HG02623 (cell line): Measurements from ENCODE around the gene EML6.

Source experiments
- ATAC-seq: cut with Tn5 transposase; IDR thresholded peaks from one replicate; pipeline ENCODE4 v1.9.1; 2021; ENCODE audit warnings: moderate library complexity; ENCODE audit not compliant: unreplicated experiment

The EML6 gene

GRCh38 chr2:54902763-54903162 lies 179.3 kb downstream of the EML6 start:
- no peak for ATAC-seq

DNA sequence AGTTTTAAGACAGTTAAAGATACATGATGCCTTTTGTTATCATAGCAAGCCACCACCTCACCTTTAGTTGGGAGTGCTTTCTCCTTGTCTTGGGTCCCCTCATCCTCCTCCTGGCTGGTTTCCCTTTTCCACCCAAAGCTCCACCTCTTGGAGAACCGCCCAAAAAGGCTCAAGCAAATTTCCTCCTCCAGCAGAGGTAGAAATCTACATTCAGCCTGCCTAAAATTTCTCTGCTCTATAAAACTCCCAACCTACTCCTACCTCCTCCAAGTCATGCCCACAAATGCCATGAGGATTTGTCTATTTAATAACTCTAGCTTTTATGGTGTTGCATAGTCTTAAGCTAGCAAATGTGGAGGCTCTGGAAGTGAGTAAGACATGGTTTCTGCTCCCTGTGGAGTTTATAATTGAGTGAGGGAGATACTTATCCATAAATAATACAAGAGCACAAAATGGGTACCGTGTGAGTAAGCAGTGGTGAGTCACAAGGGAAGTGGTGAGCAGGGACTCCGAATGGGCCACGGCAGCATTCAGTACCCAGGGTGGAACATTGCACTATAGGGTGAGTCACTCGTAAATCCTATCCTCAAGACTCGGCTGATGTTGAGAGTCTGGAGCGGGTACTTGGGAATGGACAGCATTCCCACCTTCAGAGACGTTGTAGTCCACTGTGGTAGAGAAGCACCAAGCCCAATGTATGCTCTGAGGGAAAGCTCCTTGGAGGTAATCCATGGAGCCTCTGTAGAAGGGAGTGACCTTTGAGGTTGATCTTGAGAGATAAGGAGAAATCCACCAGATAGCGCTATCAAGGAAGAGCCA lies 180.5 kb downstream of the EML6 start:
- ATAC-seq = no peak

DNA sequence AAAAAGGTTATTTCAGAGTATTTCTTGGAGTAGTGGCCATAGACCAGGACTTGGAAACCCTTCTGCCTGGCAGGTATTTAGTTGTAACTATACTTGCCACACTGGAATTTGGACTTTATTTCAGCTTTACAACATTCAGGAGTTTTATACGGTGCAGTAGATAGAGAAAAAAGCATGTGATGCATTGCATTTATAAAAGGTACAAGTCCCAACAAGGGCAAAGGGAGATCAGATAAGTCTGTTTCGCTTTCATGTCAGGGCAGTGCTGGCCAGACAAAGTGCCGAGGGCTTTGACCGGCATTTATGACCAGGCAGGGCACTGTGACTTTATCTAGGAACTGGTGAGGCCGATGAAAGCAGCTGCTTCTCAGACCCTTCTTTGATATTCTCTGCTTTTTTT lies 181.4 kb downstream of the EML6 start:
- ATAC-seq = no peak

DNA sequence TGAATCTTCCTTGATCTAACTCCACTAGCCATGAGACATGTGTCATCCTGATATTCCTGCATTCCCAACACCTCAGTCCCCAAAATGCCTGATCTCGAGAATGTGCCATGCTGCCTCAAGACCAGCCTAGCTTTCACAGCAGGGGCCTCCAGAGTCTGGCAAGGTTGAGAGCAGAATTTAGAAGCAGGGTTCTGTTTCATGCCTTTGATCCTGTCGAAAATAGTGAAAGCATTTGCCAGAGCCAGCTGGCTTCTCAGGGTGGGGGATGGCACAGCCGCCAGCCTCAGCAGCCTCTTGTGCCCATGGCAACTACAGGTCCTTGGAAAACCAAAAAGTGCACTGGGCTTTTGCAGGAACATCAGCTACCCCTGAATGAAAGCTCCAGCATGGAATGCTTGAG lies 183.3 kb downstream of the EML6 start:
- ATAC-seq = no peak

- no peak for ATAC-seq
Measured at GRCh38 chr2:54907663-54908062, 184.2 kb downstream of the EML6 start.

DNA sequence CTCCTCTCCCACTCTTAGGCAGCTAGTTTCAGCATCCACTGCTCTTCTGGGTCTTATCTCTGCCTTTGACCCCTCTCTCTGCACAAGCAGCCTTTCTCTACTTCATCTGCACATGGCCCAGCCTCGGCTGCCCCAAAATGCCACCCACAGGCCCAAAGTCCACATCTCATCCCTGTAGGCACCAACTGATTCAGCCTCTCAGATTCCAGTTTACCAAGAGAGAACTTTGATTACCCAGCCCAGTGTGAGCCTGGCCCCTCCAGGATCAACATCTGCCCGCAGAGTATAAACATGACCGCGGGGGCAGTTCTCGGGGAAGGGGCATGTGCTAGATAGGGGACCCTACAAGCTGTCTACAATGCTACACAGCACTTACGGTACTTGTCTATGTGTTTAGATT lies 185.1 kb downstream of the EML6 start:
- no peak for ATAC-seq

DNA sequence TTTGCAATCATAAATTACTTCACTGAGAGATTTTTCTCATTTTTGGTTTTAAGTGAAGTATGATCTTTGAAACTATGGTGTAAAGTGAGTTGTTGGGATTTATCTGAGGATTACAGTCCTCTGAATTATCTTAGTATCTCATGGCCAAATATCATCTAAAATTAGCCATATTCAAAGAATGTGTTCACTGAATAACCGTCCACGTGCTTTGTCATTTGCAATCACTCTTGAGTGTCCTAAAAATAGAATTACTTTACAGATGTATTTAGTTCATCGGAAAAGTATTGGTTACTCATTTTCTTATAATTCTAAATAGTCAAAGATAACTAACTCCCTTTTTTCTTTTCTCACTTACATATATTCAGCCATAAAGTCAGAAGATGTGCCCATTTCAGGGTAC lies 185.5 kb downstream of the EML6 start:
- ATAC-seq = no peak

DNA sequence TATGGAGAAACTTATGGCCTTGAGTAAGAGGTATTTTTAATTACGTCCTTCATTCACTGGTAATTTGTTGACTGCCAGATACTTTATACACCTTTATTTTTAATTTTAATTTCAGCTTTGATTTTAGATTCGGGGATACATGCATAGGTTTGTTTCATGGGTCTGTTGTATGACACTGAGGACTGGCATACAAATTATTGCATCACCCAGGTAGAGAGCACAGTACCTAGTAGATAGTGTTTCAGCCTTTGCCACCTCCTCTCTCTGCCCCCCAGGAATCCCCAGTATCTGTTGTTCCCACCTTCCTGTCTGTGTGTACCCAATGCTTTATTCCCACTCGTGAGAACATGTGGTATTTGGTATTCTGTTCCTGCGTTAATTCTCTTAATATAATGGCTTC lies 188.8 kb downstream of the EML6 start:
- ATAC-seq = no peak

GRCh38 chr2:54912893-54913292 lies 189.4 kb downstream of the EML6 start:
- no peak for ATAC-seq

- ATAC-seq = no peak
Measured at GRCh38 chr2:54914637-54915036, 191.2 kb downstream of the EML6 start.

- no peak for ATAC-seq
Measured at GRCh38 chr2:54915101-54915500, 191.6 kb downstream of the EML6 start.

GRCh38 chr2:54916637-54917036 lies 193.2 kb downstream of the EML6 start:
- ATAC-seq = no peak

DNA sequence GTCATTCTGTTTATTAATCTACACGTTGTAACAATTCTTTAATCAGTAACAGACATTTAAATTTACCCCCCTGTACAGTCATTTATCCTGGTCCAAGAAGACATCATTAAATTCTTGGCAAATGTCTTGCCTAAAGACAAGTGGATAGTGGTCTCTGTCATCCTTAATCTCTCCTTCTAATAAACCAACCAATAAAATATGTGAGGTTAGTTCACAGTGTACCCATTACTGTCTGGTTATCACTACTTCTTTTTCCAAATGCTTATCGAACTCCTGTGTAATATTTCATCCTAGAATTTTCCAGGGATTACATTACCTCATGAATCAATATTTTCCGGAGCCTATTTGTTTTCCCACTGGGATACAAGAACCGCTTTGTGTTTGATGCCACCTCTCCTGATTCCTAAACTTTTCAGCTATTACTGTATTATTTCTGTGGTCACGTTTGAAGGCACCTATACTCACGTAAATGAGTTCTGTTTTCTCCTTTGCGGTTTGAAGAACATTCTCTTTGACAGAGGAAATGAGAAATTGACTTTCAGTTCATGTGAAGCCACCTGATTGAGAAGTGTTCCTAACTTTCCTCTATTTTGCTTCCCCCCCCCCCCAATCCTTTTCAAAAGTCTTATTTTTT lies 195.3 kb downstream of the EML6 start:
- no peak for ATAC-seq

GRCh38 chr2:54920660-54921059 lies 197.2 kb downstream of the EML6 start:
- no peak for ATAC-seq

DNA sequence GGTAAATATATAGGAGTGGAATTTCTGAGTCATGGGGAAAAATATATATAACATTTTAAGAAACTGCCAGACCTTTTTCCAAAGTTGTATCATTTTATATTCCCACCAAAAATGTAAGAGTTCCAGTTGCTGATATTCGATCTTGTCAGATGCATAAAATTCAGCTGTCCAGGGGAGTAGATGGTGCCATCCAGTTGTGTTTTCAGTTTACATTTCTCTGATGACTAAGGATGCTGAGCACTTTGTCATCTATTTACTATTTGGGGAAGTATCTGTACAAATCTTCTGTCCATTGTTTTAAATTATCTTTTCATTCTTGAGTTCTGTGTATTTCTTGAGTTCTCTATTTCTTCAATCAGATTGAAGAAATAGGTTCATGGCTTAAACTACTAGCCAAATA lies 200.7 kb downstream of the EML6 start:
- ATAC-seq = no peak

- ATAC-seq = no peak
Measured at GRCh38 chr2:54925022-54925421, 201.6 kb downstream of the EML6 start.

DNA sequence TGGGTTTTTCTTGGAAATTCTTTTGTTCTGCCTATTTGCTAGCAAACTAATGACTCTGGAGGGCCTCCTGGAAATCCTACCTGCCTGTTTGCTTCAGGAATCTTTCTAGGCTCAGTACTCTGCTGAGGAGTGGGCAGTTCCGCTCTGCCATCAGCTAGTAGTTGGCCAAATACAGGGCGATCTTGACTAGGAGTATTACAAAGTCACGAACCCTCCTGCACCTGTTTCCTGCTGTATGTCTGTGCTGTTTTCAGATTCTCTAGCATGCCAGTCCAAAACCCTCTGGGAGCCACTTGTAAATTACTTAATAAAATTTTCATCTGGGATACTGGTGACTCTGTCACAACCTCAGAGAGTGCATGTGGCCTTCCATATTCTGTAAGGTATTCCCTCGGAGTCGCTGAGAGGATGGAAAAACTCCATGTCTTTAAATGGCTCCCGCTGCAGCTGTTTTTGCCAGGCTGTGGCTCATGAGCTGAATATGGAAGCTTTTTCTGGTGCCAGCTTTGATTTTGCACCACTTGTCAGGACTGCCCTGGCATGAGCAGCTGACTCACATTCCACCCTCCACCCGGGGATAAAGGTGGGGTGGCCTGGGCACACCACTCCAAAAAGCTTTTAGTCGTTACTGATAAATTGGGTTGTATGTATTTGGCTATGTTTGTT lies 203.8 kb downstream of the EML6 start:
- no peak for ATAC-seq

DNA sequence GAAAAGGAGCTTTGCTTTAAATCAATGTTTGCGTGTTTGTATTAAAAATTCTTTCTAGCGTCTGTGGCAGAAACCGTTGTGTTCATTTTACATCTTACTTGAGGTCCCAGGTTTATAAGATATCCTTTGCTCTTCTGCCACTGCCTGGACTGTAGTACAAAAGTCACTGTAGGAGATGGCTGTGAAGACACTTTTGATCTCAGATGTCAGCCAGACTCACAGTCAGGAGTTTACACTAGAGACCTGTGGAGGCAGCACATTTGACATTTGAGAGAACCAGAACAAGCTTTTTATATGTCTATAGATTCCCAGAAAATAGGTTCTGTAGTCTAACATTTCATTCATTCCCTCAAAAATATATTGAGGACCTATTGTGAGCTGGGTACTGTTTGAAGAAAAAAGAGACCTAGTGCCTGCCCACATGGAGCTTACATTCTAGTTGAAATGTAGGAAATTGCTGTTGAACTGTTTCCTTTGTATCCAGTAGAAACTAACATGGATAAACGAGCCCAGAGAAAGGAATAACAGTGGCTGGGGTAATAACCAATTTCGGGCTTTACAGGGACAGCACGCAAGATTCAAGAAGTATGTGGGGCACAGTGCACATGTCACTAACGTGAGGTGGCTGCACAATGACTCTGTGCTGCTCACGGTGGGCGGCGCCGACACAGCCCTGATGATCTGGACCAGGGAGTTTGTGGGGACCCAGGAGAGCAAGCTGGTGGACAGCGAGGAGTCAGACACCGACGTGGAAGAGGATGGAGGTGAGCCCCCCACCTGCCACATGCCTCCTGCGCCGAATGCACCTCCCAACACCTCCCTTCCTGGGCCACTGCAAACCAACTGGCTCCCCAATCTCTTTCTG lies 204.5 kb downstream of the EML6 start:
- no peak for ATAC-seq

DNA sequence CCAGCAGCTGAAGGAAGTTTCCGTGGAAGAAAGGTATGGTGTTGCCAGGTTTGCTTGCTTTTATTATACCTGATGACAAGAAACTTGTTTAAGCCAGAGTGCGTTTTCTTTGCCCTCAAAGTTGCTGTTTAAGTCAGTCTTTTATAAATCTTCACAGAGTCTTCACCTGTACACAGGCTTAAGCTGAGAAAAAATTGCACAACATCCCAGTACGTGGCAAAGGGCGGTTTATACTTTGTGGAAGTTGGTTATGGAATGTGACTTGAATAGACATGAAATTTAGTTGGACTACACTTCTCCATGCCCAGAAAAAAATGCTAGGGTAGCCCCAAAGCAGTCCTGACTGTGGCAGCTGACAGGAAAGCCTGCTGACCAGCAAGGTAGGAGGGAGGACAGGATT lies 205.3 kb downstream of the EML6 start:
- ATAC-seq = no peak

DNA sequence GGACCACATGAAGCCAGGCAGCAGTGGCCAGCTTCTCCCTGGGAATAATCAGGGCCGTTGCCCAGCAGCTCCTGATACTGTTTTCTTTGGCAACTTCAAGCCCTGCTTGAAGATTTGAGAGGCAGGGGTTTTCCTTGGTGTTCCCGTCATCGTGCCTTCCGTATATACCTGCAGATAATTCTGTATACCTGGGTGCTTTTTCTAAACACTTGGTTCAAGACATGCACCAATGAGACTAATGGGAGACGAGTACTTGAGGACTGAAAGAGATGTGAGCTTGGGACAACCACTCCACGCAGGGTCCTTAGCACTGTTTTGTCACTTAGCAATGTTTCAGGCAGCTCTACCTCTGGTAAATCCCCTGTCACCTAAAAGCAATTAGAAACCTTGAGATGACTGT lies 208.0 kb downstream of the EML6 start:
- no peak for ATAC-seq

DNA sequence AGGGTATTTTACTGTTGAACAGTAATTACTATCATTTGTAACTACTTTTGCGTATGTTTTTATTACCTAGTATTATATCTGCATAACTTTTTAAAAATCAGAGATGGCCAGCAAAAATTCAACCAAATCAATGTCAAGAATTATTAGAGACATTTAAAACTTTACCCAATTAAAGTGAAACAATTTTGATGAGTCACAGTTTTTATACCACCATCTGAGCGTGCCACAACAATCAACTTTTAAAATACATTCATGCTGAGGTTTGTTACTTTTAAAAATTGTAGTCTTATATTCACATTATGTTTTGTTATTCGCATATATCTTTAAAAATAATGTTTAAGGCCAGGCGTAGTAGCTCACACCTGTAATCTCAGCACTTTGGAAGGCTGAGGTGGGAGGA lies 211.9 kb downstream of the EML6 start:
- ATAC-seq = no peak
